Osteoblast (primary cell): ENCODE measurements around the gene VWA5A. TPM values are rescaled to one million over a fixed set of nuclear protein-coding genes. Genes with fewer than 3 reads are reported as not detected.

Experiments used
- DNase-seq: peaks from one replicate; pipeline ENCODE4 v3.0.0; 2011; ENCODE audit warnings: low spot score, mixed read lengths; ENCODE audit not compliant: insufficient read length; ENCODE audit errors: missing footprints
- H2AFZ ChIP-seq: 2 replicates; pipeline ENCODE4 v1.6.0; 2011; ENCODE audit warnings: mild to moderate bottlenecking, low read length
- H3K27ac ChIP-seq: 2 replicates; pipeline ENCODE4 v1.5.1; 2011; ENCODE audit warnings: mild to moderate bottlenecking, low read depth, low read length, moderate library complexity
- H3K27me3 ChIP-seq: 2 replicates; pipeline ENCODE4 v1.6.0; 2012; ENCODE audit warnings: mild to moderate bottlenecking, control low read depth, inconsistent platforms, low read length, moderate library complexity; ENCODE audit not compliant: insufficient read depth
- H3K36me3 ChIP-seq: 2 replicates; pipeline ENCODE4 v1.5.1; 2011; ENCODE audit warnings: mild to moderate bottlenecking, low read length, control low read depth, moderate library complexity; ENCODE audit not compliant: insufficient read depth
- H3K4me1 ChIP-seq: 2 replicates; pipeline ENCODE4 v1.5.1; 2011; ENCODE audit warnings: mild to moderate bottlenecking, low read length, control low read depth, moderate library complexity; ENCODE audit not compliant: insufficient read depth
- H3K4me2 ChIP-seq: 2 replicates; pipeline ENCODE4 v1.6.0; 2011; ENCODE audit warnings: mild to moderate bottlenecking, low read length; ENCODE audit not compliant: insufficient read depth
- H3K4me3 ChIP-seq: fragments of 200-600 bp; sonication (generic); 3 replicates; pipeline ENCODE4 v1.5.1; 2012; ENCODE audit warnings: mild to moderate bottlenecking, low read length, inconsistent platforms; ENCODE audit not compliant: insufficient read depth
- H3K79me2 ChIP-seq: 2 replicates; pipeline ENCODE4 v1.6.0; 2012; ENCODE audit warnings: mild to moderate bottlenecking, low read length, control low read depth, inconsistent platforms; ENCODE audit not compliant: insufficient read depth
- H3K9me3 ChIP-seq: 2 replicates; pipeline ENCODE4 v1.5.1; 2011; ENCODE audit warnings: low read depth, low read length, control low read depth
- H4K20me1 ChIP-seq: 2 replicates; pipeline ENCODE4 v1.6.0; 2012; ENCODE audit warnings: mild to moderate bottlenecking, low read length, control low read depth; ENCODE audit not compliant: insufficient read depth
- total RNA-seq: library from RNA; depleted of rRNA; stranded (reverse); fragments of >200 nt; gene quantifications from 2 replicates; pipeline ENCODE4 v1.2.3, GENCODE V29; 2012
- TF ChIP-seq, protein P1 (sequence below): IDR thresholded peaks from 2 replicates; pipeline ENCODE4 v1.5.1; 2011; ENCODE audit warnings: mild to moderate bottlenecking, low read depth, low read length, moderate library complexity; ENCODE audit errors: extremely low read depth

Gene VWA5A
- total RNA-seq, 1 donor, result 12.3 TPM

DNA sequence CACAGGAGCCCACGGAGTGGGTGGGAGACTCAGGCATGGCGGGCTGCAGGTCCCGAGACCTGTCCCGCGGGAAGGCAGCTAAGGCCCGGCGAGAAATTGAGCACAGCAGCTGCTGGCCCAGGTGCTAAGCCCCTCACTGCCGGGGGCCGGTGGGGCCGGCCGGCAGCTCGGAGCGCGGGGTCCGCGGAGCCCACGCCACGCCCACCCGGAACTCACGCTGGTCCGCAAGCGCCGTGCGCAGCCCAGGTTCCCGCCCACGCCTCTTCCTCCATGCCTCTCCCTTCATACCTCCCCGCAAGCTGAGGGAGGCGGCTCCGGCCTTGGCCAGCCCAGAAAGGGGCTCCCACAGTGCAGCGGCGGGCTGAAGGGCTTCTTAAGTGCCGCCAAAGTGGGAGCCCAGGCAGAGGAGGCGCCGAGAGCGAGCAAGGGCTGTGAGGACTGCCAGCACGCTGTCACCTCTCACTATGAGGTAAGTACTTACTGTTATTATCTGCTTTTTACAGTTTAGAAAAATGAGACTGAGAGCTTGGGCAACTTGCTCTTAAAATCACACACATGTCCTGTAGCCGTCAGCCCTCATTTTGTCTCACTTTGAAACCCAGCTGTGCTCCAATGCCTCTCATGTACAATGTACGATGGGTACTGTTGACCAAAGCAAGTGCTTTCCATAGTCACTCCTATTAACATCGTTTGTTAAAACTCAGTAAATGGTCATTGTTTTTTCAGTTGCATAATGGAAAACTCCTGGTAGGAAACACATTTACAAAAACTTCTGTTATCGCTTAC lies 55.7 kb downstream of the VWA5A start:
- Histone ChIP-seq H3K27me3 (no peaks in the 10 kb centered on the region), H3K9me3 (no peaks in the 10 kb centered on the region), H3K4me1 (no peaks in the 10 kb centered on the region), H3K4me2 (no peak overlapping the region), H3K79me2 (no peaks in the 10 kb centered on the region), H3K36me3 (no peaks in the 10 kb centered on the region), H4K20me1 (no peaks in the 10 kb centered on the region), H3K27ac (no peak overlapping the region), H2AFZ (no peak overlapping the region), H3K4me3 (no peak overlapping the region)
- TF ChIP-seq, protein P1, sequence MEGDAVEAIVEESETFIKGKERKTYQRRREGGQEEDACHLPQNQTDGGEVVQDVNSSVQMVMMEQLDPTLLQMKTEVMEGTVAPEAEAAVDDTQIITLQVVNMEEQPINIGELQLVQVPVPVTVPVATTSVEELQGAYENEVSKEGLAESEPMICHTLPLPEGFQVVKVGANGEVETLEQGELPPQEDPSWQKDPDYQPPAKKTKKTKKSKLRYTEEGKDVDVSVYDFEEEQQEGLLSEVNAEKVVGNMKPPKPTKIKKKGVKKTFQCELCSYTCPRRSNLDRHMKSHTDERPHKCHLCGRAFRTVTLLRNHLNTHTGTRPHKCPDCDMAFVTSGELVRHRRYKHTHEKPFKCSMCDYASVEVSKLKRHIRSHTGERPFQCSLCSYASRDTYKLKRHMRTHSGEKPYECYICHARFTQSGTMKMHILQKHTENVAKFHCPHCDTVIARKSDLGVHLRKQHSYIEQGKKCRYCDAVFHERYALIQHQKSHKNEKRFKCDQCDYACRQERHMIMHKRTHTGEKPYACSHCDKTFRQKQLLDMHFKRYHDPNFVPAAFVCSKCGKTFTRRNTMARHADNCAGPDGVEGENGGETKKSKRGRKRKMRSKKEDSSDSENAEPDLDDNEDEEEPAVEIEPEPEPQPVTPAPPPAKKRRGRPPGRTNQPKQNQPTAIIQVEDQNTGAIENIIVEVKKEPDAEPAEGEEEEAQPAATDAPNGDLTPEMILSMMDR, result no peak
- DNase-seq, result no peak

DNA sequence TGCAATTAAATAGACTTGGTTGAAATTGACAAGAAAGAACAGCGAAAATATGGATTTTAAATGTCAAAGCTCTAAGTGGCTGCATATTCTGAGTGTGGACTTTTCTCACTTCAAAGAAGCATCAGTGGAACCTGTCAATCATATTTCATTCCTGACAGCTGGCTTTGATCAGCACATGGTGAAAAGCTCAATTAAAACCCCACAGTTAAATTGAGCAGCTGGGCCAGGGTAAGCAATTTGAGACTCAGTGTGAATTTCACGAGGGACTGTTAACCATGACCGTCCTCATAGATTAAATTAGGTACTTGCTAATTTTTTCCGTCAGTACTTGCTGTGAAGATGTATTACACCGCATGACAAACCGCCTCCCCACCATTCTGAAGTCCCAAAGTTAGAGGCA lies 56.9 kb downstream of the VWA5A start:
- Histone ChIP-seq H3K36me3 (no peaks in the 10 kb centered on the region), H2AFZ (no peak overlapping the region), H3K4me1 (no peaks in the 10 kb centered on the region), H4K20me1 (no peaks in the 10 kb centered on the region), H3K4me2 (no peak overlapping the region), H3K27me3 (no peaks in the 10 kb centered on the region), H3K4me3 (no peak overlapping the region), H3K27ac (no peak overlapping the region), H3K79me2 (no peaks in the 10 kb centered on the region), H3K9me3 (no peaks in the 10 kb centered on the region)
- TF ChIP-seq, protein P1, result no peak
- no peak for DNase-seq

- no peak for DNase-seq
- H2AFZ ChIP-seq, result no peak overlapping the region
Measured at GRCh38 chr11:124172599-124172998, 57.3 kb downstream of the VWA5A start.

DNA sequence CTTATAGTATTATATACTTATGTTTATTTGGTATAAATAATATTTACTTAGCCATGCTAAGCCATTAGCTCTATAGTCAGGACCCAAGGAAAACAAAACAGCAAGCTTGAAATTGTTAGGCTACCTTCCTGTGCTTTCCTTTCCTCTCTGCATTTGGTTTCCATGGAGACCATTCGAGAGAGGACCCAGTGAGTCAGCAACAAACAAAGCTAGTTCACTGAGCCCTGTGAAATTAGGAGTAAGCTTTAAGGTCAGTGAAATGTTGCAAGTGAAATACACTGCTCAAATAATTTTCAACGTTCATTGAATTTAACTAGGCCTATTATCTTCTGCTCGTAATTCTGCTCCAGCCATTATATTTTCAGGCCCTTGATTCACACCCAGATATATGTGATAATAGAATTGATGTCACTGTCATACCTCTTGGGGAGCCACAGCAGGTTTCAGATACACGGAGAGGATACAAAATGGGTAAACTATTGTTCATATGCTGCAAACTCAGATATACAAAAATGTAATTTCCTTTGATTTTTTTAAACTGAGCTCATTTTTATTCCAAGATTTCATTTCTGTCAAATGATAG lies 58.8 kb downstream of the VWA5A start:
- TF ChIP-seq, protein P1, result no peak

More at GRCh38 chr11:124172599-124172998, 57.3 kb downstream of the VWA5A start:
- Histone ChIP-seq H3K27ac (no peak overlapping the region), H3K4me3 (no peak overlapping the region), H3K27me3 (no peaks in the 10 kb centered on the region), H3K4me1 (no peaks in the 10 kb centered on the region), H3K36me3 (no peaks in the 10 kb centered on the region), H3K79me2 (no peaks in the 10 kb centered on the region), H4K20me1 (no peaks in the 10 kb centered on the region), H3K9me3 (no peaks in the 10 kb centered on the region), H3K4me2 (no peak overlapping the region)
- TF ChIP-seq, protein P1, result no peak

More for the DNA sequence above, 58.8 kb downstream of the VWA5A start:
- Histone ChIP-seq H3K27ac (no peak overlapping the region), H3K4me1 (no peaks in the 10 kb centered on the region), H3K36me3 (no peaks in the 10 kb centered on the region), H3K4me2 (no peak overlapping the region), H4K20me1 (no peaks in the 10 kb centered on the region), H3K4me3 (no peak overlapping the region), H3K27me3 (no peaks in the 10 kb centered on the region), H2AFZ (no peak overlapping the region), H3K9me3 (no peaks in the 10 kb centered on the region), H3K79me2 (no peaks in the 10 kb centered on the region)
- DNase-seq, result peak; percentile 60
